ENCODE results near the gene PRICKLE1.

Gene PRICKLE1

DNA sequence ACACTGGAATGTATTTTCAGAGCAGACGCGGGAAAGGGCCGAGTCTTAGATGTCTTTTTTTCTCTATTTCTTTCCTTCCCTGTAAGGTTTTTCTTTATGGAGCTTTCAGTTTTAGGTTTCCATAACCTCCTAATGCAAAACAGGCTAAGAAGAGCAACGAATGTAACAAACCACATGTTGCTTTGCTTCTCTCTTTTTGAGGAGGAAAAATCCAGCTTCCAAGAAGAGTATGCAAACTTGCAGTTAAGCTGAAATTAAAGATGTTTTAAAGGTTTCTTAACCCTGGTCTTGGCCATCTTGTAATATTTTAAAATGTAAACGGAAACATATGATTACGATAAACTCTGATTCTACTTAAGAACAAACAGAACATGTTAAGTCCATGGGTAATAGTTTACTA lies 86.9 kb downstream of the PRICKLE1 start:
- FAIRE-seq (no peak), DNase-seq (ENCODE audit: insufficient read length, low spot score) (no peak)

DNA sequence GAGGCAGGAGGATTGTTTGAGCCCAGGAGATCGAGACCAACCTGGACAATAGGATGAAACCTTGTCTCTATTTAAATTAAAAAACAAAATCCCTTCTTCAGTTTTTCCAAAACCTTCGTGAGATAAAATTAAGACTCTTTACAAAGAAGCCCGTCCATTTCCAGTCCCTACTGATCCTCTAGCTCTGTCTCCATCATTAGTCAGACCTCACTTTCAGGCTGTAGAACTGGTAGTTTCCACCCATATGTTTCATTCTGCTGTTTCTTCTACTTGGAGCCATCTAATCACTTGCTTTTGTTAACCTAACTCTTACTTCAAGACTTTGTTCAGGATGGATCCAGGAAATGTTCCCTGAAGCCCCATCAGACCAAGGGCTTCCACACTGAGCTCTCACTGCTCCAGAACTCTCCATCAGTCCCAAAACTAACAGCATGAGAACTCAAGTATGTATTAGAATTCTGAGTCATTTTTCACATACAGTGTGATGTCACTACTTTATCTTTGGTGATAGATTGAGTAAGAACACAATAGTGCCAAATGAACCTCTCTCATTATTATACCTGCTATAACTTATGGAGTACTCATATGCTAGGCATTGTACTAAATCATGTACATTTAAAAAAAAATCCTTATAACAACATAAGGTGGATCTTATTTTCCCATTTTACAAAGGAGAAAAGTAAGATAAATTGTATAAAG lies 90.8 kb downstream of the PRICKLE1 start:
- no peak for FAIRE-seq
- DNase-seq (ENCODE audit: insufficient read length, low spot score), result no peak

GRCh38 chr12:42496886-42497285 lies 92.7 kb downstream of the PRICKLE1 start:
- FAIRE-seq, result no peak
- DNase-seq (ENCODE audit: insufficient read length, low spot score), result no peak

- no peak for FAIRE-seq
- DNase-seq (ENCODE audit: insufficient read length, low spot score), result no peak
Measured at GRCh38 chr12:42495244-42495643, 94.3 kb downstream of the PRICKLE1 start.

DNA sequence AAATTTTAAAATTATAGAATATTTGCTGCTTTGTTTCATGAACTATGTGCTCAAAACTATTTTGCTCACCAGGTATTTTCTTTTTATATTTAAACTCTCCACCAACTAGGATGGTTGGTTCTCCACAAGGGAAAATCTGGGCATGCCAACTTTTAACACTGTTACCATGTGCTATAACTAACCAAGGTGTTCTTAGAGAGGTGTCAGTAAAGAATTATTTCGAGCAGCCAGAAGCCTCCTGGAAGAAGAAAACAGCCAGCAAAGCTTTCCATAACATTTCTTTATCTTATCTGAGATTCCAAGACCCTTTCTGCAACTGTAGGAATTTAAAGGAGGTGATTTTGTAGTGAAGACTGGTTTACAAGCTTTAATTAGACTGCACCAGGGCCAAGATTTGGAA lies 97.3 kb downstream of the PRICKLE1 start:
- FAIRE-seq (no peak), DNase-seq (ENCODE audit: insufficient read length, low spot score) (no peak)

GRCh38 chr12:42490261-42490842 lies 99.2 kb downstream of the PRICKLE1 start:
- FAIRE-seq, result no peak
- DNase-seq (ENCODE audit: insufficient read length, low spot score), result no peak

DNA sequence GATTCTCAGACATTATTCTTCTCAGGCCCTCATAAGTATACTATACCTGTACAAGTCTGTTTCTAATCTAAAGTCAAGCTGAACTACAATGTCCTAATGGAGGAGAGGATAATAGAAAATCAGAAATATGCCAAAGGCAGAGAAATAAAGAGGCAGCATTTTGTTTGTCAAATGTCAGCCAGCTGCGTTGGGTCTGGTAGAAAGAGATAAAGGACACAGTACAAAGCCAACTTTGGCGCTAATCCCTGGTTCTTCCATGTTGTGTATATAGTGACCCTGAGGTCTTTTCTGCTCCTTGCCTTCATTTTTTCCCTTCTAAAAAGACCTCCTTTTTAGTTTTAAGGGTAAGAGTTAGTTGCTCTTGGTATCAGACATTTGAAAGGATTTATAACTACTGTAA lies 103.1 kb downstream of the PRICKLE1 start:
- FAIRE-seq (no peak), DNase-seq (ENCODE audit: insufficient read length, low spot score) (no peak)

GRCh38 chr12:42485823-42486222 lies 103.7 kb downstream of the PRICKLE1 start:
- no peak for FAIRE-seq

DNA sequence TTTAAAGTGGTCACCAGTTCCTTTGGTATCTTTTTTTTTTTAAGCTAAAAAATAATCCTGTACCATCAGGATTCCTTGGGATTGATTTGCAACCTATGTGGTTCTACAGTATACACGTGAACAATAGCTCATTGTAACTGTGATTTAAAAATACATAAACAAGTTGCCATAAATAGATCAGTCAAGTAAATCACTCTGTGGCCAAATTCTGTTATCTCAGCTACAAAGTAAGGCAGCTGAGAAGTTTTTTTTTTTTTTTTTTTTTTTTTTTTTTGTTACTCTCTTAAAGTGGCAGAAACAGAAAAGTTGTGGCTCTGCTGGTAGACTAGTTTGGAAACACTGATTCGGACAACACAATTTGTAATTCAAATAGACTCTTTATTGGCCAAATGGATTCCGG lies 104.5 kb downstream of the PRICKLE1 start:
- DNase-seq (ENCODE audit: insufficient read length, low spot score) (no peak), FAIRE-seq (peak; percentile 52)

More at GRCh38 chr12:42485823-42486222, 103.7 kb downstream of the PRICKLE1 start:
- no peak for DNase-seq (ENCODE audit: insufficient read length, low spot score)

- DNase-seq (ENCODE audit: insufficient read length, low spot score) (peak; percentile 20), FAIRE-seq (no peak)
Measured at GRCh38 chr12:42483521-42483790, 106.1 kb downstream of the PRICKLE1 start.

GRCh38 chr12:42482748-42483520 lies 106.6 kb downstream of the PRICKLE1 start:
- FAIRE-seq, result peak; percentile 72

DNA sequence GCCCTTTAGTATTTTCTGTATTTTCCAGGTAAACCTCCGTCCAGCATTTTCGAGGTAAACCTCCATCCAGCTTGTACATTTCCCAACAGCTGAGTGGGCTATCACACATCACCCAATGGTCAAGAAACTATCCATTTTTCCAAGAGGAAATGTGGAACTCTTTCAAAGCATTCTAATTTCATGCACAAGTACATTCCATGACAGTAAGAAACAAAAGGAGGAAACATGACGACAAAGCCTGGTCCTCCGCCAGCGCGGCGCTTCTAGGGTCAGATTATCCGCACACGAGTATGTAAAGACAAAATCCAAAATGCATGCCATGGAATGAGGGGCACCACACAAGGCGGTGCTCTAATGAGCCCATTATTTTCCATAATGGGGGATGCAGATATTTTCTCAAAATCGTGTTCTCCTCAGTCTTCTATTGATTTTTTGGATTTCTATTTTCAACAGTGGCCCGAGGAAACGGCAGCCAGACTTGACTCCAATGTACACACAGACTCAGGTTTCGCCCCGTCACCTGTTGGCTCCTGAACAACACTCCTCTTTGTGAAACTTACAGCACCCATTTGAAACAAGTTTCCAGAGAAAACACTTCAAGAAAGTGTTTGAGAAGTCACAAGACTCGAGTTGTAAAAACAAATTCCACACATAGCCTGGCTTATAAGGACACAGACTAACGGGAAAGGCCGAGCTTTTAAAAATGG lies 107.4 kb downstream of the PRICKLE1 start:
- DNase-seq (ENCODE audit: insufficient read length, low spot score) (no peak), FAIRE-seq (no peak)

More at GRCh38 chr12:42482748-42483520, 106.6 kb downstream of the PRICKLE1 start:
- peak; percentile 82 for DNase-seq (ENCODE audit: insufficient read length, low spot score)

DNA sequence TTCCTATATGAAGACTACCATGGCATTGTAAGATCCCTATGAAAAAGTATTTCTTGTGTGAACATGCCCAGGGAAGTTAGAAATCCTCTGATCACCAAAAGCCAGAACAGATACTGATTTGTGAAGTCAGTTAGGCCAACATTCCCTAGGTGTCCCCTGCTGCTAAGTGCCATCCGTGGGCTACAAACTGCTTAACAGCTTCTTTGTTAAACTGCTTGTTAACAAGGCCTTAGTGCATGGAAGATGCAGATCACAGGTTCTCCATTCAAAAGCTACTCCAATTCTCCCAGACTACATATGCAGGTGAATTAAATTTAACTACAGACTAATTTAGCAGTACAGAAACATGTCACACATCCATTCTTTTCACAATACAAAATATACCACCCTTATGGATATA lies 108.2 kb downstream of the PRICKLE1 start:
- FAIRE-seq, result no peak
- no peak for DNase-seq (ENCODE audit: insufficient read length, low spot score)

DNA sequence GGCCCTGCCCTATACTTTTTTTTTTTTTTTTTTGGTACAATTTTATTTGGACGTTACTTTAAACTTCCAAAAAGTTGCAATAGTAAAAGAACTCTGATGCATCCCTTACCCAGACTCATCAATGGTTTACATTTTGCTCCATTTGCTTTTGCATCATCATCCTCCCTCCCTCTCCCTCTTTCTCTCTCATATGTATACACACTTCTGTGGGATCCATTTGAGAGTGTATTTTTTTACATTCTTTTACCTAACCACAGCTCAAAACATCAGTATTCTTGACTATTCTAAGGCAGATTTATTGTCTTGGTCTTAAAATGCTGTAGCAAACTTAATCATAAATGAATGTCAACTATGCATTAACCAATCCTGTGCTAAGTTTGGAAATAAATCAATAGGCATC lies 111.6 kb downstream of the PRICKLE1 start:
- FAIRE-seq (peak; percentile 60), DNase-seq (ENCODE audit: insufficient read length, low spot score) (no peak)

GRCh38 chr12:42475106-42475505 lies 114.4 kb downstream of the PRICKLE1 start:
- FAIRE-seq, result peak; percentile 82
- no peak for DNase-seq (ENCODE audit: insufficient read length, low spot score)

DNA sequence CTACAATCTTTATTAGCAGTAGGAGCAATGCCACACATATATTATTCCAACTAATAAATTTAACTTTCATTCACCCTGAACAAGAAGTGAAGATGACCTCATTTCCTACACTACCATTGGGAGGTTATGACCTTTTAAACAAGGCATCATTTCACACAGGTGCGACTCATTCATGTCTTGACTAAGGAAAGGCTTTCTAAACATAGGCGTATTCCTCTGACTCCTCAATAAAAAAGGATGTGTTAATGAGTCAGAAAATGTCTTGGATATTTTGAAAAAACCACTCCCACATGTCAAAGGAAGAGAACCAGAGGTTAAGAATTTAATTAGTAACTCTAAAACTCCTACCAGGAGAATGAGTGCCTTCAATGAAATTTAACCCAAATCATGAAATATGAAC lies 115.2 kb downstream of the PRICKLE1 start:
- DNase-seq (ENCODE audit: insufficient read length, low spot score) (no peak), FAIRE-seq (peak; percentile 77)

DNA sequence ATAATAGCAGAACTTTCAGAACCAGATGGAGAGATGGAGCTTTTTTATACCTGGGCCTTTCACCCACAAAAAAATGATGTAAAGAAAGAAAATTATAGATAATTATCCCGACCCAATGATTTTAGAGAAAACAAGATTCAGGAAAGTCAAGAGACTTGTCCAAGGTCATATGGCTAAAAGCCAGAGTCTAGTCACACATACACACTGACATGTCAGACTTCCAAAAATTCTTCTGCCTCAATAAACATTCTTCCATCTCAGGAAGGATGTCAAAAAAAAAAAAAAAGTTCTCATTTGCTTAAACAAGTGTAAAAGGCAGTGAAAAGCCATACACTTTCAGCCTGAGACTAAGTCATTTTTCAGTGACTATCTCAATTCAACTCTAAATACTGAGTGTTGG lies 116.0 kb downstream of the PRICKLE1 start:
- DNase-seq (ENCODE audit: insufficient read length, low spot score) (no peak), FAIRE-seq (no peak)

- FAIRE-seq, result no peak
- DNase-seq (ENCODE audit: insufficient read length, low spot score), result no peak
Measured at GRCh38 chr12:42473130-42473529, 116.4 kb downstream of the PRICKLE1 start.

DNA sequence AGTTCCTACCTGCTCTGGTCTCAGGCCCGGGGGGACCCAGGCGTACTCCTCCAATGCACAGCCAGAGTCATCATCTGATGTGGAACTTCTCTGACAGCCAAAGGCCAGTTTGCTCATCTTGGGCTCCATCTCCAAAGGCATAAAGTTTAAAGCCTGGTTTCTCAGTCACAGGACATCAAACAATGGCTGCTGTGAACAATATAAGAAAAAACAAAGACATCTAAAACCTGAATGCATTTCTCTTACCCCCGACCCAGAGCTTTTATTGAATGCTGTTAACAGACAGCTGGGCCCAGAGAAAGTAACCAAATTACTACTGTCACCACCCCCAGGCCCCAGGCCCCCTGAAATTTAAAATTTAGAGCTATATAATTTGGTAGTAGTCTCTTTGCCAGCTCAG lies 117.2 kb downstream of the PRICKLE1 start:
- no peak for DNase-seq (ENCODE audit: insufficient read length, low spot score)
- FAIRE-seq, result no peak

- DNase-seq (ENCODE audit: insufficient read length, low spot score) (peak; percentile 36), FAIRE-seq (peak; percentile 99)
Measured at GRCh38 chr12:42469355-42470175, 120.0 kb downstream of the PRICKLE1 start.

GRCh38 chr12:42468921-42469320 lies 120.6 kb downstream of the PRICKLE1 start:
- FAIRE-seq (no peak), DNase-seq (ENCODE audit: insufficient read length, low spot score) (no peak)
